K562 (cell line): ENCODE data around the gene BRAT1. TPM values are rescaled to one million over a fixed set of nuclear protein-coding genes. Genes with fewer than 3 reads are reported as not detected.

Experiments used
- ARID4B ChIP-seq: sonication (generic); formaldehyde crosslinking; IDR thresholded peaks from 2 replicates; pipeline ENCODE4 v1.8.0; 2022; ENCODE audit warnings: mild to moderate bottlenecking, missing genetic modification reagents
- BRCA1 ChIP-seq, 2 experiments: fragments of 450-650 bp in 1 of 2; sonication (generic) in 1 of 2; formaldehyde crosslinking in 1 of 2; IDR thresholded peaks; 2 replicates each; pipeline versions ENCODE4 v1.5.0 to v1.6.1; 2017 to 2020; ENCODE audit warnings: mild to moderate bottlenecking in 1 of 2, missing genetic modification reagents in 1 of 2
- CGGBP1 ChIP-seq: fragments of 250-450 bp; sonication (Bioruptor Pico); IDR thresholded peaks from 2 replicates; pipeline ENCODE4 v1.9.0; 2021; ENCODE audit warnings: mild to moderate bottlenecking
- FOS ChIP-seq: IDR thresholded peaks from 3 replicates; pipeline ENCODE4 v1.6.1; 2011; ENCODE audit not compliant: insufficient read length; ENCODE audit errors: extremely low read depth
- FOXA3 ChIP-seq, 2 experiments: fragments of 450-650 bp in 1 of 2; sonication (generic) in 1 of 2; formaldehyde crosslinking; IDR thresholded peaks in 1 of 2; conservative IDR thresholded peaks in 1 of 2; 2 replicates each; pipeline versions ENCODE4 v1.4.0 to v1.8.0; 2020 to 2022; ENCODE audit warnings: mild to moderate bottlenecking in 2 of 2, missing genetic modification reagents in 1 of 2
- JUN ChIP-seq, 2 experiments: sonication (generic) in 1 of 2; formaldehyde crosslinking in 1 of 2; IDR thresholded peaks; 2 replicates each; pipeline versions ENCODE4 v1.6.1 to v1.8.0; 2012 to 2022; ENCODE audit warnings: borderline replicate concordance in 2 of 2, mild to moderate bottlenecking in 2 of 2, improper control_type of control experiment in 1 of 2, low read depth in 1 of 2, low read length in 1 of 2, missing genetic modification reagents in 1 of 2
- KAT8 ChIP-seq: fragments of 450-650 bp; IDR thresholded peaks from 2 replicates; pipeline ENCODE4 v1.6.1; 2016; ENCODE audit warnings: low read depth, mild to moderate bottlenecking
- MITF ChIP-seq: IDR thresholded peaks from 2 replicates; pipeline ENCODE4 v1.6.1; 2014; ENCODE audit warnings: antibody characterized with exemption
- RBBP5 ChIP-seq: fragments of 200-600 bp; sonication (generic); IDR thresholded peaks from 2 replicates; pipeline ENCODE4 v1.6.1; 2012; ENCODE audit warnings: borderline replicate concordance, mild to moderate bottlenecking, low read length, control low read depth, inconsistent platforms; ENCODE audit not compliant: insufficient read depth, poor library complexity, severe bottlenecking
- SMARCA4 ChIP-seq: fragments of 450-650 bp; IDR thresholded peaks from 2 replicates; pipeline ENCODE4 v1.6.1; 2016
- TFAP4 ChIP-seq: sonication (generic); formaldehyde crosslinking; IDR thresholded peaks from 2 replicates; pipeline ENCODE4 v1.8.0; 2022; ENCODE audit warnings: missing genetic modification reagents, mild to moderate bottlenecking, moderate library complexity, borderline replicate concordance
- ZNF589 ChIP-seq: fragments of 200-800 bp; sonication (Bioruptor generic); IDR thresholded peaks from 2 replicates; pipeline ENCODE4 v1.6.1; 2016; ENCODE audit warnings: low read depth, missing genetic modification characterization, missing compliant biosample characterization
- ZNF740 ChIP-seq, 3 experiments: fragments of 200-800 bp in 1 of 3; sonication (Bioruptor generic) in 1 of 3; sonication (generic) in 1 of 3; formaldehyde crosslinking in 1 of 3; IDR thresholded peaks; 2 replicates each; pipeline versions ENCODE4 v1.6.1 to v1.8.0; 2016 to 2022; ENCODE audit warnings: mild to moderate bottlenecking in 2 of 3, missing compliant biosample characterization in 2 of 3, missing genetic modification characterization in 2 of 3, missing genetic modification reagents in 1 of 3
- ZNF766 ChIP-seq: fragments of 200-800 bp; sonication (Bioruptor generic); conservative IDR thresholded peaks from 2 replicates; pipeline ENCODE4 v1.6.1; 2016; ENCODE audit warnings: missing genetic modification characterization, missing compliant biosample characterization
- polyA plus RNA-seq, 8 experiments: library from polyadenylated mRNA; depleted of rRNA in 4 of 8; stranded (reverse) in 5 of 8; unstranded in 3 of 8; fragments of >200 nt; fragmentation: Nextera tagmentation in 2 of 8; fragmentation: Illumina TruSeq in 1 of 8; extraction: Ambion mirVana in 2 of 8; extraction: Trizol in 1 of 8; gene quantifications; 2 replicates each; pipeline versions ENCODE4 v1.2.1 to v1.2.3, GENCODE V29; 2011 to 2014; ENCODE audit warnings: inconsistent platforms in 1 of 8, missing spikeins in 1 of 8
- total RNA-seq, 7 experiments: library from RNA; depleted of rRNA in 6 of 7; stranded (reverse); fragments of >200 nt in 6 of 7; fragmentation: Illumina TruSeq in 2 of 7; extraction: Trizol in 2 of 7; gene quantifications; 2 replicates each; pipeline versions ENCODE4 v1.2.1 to v1.2.3, GENCODE V29; 2011 to 2021; ENCODE audit warnings: low replicate concordance in 1 of 7

Gene BRAT1
- total and polyA plus RNA-seq, 9 of the 15 experiments (the other 6 are each of a cell fraction or from before 2014, with no cell fraction given) = 0.13 to 49.6 (median 10.5) TPM

- TF ChIP-seq ARID4B (CRISPR knock-in tag) (no peak), TFAP4 (CRISPR knock-in tag) (peak; percentile 59; the same call in 1 of the 2 replicates), MITF (no peak), ZNF589 (CRISPR knock-in tag) (no peak), ZNF740 (CRISPR knock-in tag; IDR thresholded peaks at IDR 0.05) (peak; percentile 38; the same call in 1 of the 2 replicates), ZNF740 (tag; IDR thresholded peaks at IDR 0.05) (no peak), KAT8 (no peak), BRCA1 (IDR thresholded peaks at IDR 0.05) (no peak), BRCA1 (CRISPR knock-in tag; IDR thresholded peaks at IDR 0.05) (no peak), ZNF766 (CRISPR knock-in tag) (no peak), RBBP5 (peak; percentile 23), FOXA3 (CRISPR knock-in tag; conservative IDR thresholded peaks at IDR 0.05 in 1 of 2, IDR thresholded peaks at IDR 0.05 in 1 of 2) (peak; percentile 6 to 42; a peak in 1 of 4 replicates), CGGBP1 (CRISPR knock-in tag) (no peak), SMARCA4 (peak; percentile 57; the same call in 1 of the 2 replicates), JUN (IDR thresholded peaks at IDR 0.05; ENCODE audit: borderline replicate concordance, low read depth, low read length) (peak; percentile 68; the same call in 1 of the 2 replicates), JUN (CRISPR knock-in tag; IDR thresholded peaks at IDR 0.05; ENCODE audit: borderline replicate concordance) (no peak), FOS (peak; percentile 40)
Measured at GRCh38 chr7:2527505-2528467, 27.5 kb downstream of the BRAT1 start (continued).
